GM18861 (cell line): ENCODE data around the gene NAA80.

Experiments used
- ATAC-seq: cut with Tn5 transposase; IDR thresholded peaks from one replicate; pipeline ENCODE4 v1.9.1; 2021; ENCODE audit not compliant: unreplicated experiment

Gene NAA80

GRCh38 chr3:50259432-50260026 is 39.7 kb downstream of the NAA80 start:
- peak; percentile 10 for ATAC-seq

DNA sequence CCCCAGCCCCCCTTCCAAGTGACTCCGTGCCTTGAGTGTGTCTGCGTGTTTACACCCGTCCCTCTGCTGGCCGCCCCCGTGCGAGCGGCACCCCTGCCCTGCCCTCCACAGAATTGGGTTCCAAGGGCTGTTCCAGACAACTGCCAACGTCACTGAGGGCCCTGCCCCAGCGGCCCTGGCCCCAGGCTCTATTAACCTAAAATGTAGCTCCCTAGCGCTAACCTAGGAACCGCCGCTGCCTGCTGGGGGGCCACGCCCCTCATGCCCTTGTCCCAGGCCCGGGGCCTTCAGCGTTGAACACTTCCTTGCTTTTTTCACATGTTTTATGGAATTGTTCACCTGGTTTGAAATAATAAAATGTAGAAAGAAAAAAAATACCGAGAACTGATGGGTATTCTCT is 40.2 kb downstream of the NAA80 start:
- no peak for ATAC-seq

DNA sequence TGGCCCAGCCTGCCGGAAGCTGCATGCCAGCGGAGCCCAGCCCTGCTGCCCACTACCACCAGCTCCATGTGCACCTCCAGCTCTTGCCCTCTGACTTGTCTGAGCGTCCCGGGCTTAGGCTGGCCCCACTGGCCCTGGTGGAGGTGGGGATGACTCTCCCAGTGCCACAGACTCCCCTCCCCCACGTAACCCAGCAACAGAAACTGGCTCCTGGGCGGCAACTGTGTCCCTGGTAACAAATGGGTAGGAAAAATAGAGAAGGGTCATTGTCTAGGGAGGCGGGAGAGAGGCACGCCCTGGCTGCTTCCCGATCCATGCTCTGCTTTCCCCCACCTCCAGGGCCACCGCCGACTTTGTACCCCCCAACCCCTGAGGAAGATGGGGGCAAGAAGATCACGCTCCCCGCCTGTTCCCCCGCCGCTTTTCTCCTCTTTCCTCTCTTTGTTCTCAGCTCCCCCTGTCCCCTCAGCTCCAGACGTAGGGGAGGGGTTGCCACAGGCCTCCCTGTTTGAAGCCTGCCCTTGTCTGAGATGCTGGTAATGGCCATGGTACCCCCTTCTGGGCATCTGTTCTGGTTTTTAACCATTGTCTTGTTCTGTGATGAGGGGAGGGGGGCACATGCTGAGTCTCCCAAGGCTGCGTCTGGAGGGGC is 41.0 kb downstream of the NAA80 start:
- ATAC-seq: no peak

DNA sequence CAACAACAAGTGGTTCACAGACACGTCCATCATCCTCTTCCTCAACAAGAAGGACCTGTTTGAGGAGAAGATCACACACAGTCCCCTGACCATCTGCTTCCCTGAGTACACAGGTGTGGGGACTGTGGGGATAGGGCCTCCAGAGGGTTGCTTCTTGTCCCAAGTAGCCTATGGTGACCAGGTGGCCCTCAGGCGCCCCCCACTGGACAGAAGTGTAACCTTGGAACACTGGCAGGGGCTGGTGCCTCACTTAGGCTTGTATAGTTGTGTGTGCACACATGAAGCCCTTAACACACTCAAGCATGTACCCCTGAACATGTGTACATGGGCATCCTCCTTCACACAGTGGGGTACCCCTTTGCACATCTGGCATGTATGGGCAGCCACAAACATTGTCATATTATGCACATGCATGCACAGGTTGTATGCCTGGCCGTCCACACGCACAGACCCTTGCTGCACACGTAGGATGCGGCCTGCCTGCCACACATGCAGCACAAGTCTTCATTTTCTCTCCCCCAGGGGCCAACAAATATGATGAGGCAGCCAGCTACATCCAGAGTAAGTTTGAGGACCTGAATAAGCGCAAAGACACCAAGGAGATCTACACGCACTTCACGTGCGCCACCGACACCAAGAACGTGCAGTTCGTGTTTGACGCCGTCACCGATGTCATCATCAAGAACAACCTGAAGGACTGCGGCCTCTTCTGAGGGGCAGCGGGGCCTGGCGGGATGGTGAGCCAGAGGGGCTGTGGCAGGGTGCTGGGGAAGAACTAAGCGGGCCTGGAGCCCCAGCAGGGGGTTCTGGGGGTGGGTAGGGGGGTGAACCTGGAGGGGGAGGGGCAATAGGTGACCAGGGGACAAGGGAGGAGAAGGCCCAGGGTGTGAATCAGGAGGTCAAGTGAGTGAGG is 42.0 kb downstream of the NAA80 start:
- no peak for ATAC-seq

DNA sequence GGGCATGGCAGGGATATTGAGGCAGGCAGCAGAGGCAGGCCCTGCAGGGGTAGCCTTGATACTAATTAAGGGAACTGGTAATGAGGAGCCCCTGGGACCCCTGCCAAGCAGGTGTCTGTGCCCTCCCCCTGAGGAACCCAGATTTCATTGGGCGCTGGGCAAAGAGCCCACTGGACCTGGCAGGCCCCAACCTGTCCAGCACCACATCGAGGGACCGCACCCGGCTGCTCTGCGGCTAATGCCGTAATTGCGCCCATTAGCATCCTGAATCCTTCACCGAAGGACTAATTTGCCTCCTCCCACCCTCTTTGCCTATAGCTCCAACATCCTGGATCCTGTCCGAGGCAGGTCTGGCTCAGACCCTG is 44.0 kb downstream of the NAA80 start:
- ATAC-seq: no peak

DNA sequence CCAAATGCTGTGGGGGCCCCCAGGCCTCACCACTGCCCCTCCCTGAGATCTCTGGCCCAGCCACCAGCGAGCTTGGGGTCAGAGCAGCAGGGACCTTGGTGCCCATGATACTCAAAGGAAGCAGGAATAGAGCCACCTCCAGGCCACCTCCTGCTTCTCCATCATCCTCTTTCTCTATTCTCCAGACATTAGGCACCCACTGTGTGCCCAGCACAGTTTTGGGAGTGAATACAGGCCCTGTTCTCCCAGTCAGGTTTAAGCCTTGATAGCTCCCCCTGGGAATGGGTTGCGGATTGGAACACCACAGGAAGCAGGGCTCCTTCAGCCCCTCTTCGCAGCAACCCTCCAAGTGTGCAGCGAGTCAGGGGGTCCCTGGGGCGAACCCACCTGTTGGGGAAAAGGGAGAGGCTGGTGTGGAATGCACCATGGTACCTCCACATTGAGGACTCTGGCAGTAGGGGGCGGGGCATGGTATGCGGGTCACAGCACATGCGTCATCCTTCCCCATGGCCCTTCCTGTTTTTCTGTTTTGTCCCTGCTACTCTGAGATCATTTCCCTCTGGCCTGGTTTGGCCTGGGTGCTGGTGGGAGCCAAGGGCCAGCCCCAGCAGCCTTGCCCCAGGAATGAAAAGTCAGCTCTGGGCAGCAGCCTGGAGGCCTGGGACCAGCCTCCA is 44.5 kb downstream of the NAA80 start:
- no peak for ATAC-seq

- ATAC-seq: no peak
Measured at GRCh38 chr3:50251220-50251619, 48.0 kb downstream of the NAA80 start.

- ATAC-seq: no peak
Measured at GRCh38 chr3:50250514-50250913, 48.7 kb downstream of the NAA80 start.

DNA sequence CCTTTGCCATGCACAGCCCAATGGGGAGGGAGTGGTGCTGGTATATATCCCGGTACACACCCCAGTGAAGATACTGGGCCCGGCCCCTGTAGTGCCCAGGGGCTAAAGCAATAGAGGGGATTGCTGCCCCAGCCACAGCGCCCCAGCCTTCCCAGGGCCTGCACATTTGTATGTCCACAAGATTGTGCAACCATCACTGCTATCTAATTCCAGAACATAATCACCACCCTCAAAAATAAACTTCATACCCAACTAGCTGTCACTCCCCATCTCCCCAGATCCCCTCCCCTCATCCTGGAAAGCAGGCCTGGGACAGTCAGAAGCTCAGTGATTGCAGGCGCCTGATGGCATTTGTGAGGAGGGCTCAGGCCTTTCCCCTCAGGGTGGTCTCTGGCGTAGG is 49.7 kb downstream of the NAA80 start:
- no peak for ATAC-seq

GRCh38 chr3:50248387-50248786 is 50.8 kb downstream of the NAA80 start:
- no peak for ATAC-seq

DNA sequence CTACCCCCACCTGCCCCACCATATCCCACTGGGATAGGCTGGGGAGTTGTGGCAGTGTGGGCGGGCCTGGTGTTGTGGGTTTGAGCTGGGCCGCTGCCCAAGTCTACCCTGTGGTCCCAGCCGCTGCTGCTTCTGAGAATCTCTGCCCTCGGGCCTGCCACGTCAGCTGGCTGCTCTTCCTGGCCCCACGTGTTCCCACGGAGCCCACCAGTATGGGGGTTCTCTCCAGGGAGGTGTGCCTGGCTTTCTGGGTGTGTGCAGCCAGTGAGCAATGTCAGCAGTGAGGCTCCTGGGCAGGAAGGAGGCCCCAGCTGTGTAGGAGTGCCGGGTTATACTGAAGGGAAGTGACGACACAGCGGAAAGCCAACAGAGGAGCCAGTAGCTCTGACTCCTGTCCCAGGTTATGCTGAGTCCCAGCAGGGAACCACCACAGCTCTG is 52.7 kb downstream of the NAA80 start:
- ATAC-seq: peak; percentile 39
